SH-SY5Y (cell line): ENCODE measurements around the gene QRSL1.

Experiments used
- GATA2 ChIP-seq: IDR thresholded peaks from 2 replicates; pipeline ENCODE4 v1.6.1; 2011; ENCODE audit warnings: mild to moderate bottlenecking, low read depth, low read length
- GATA3 ChIP-seq: IDR thresholded peaks from 2 replicates; pipeline ENCODE4 v1.6.1; 2011; ENCODE audit warnings: low read depth, mild to moderate bottlenecking, low read length, moderate library complexity

The QRSL1 gene

GRCh38 chr6:106639812-106640211, 10.4 kb downstream of the QRSL1 start:
- no peak for TF ChIP-seq GATA3
- TF ChIP-seq GATA2, result no peak

- TF ChIP-seq GATA2 (no peak), GATA3 (no peak)
Observed at GRCh38 chr6:106642476-106642875, 13.1 kb downstream of the QRSL1 start.

GRCh38 chr6:106643061-106643460, 13.7 kb downstream of the QRSL1 start:
- no peak for TF ChIP-seq GATA3
- no peak for TF ChIP-seq GATA2

- TF ChIP-seq GATA3, result no peak
- no peak for TF ChIP-seq GATA2
Observed at GRCh38 chr6:106648651-106649308, 19.4 kb downstream of the QRSL1 start.

- TF ChIP-seq GATA2, result no peak
- TF ChIP-seq GATA3, result no peak
Observed at GRCh38 chr6:106658469-106658868, 29.1 kb downstream of the QRSL1 start.

GRCh38 chr6:106659859-106660258, 30.5 kb downstream of the QRSL1 start:
- no peak for TF ChIP-seq GATA2
- TF ChIP-seq GATA3, result no peak

- TF ChIP-seq GATA2 (no peak), GATA3 (no peak)
Observed at GRCh38 chr6:106662458-106662857, 33.1 kb downstream of the QRSL1 start.

GRCh38 chr6:106666282-106667021, 37.1 kb downstream of the QRSL1 start:
- TF ChIP-seq GATA2, result no peak
- TF ChIP-seq GATA3, result no peak

- TF ChIP-seq GATA2, result no peak
Observed at GRCh38 chr6:106667022-106667402, 37.6 kb downstream of the QRSL1 start.

GRCh38 chr6:106670236-106670635, 40.9 kb downstream of the QRSL1 start:
- no peak for TF ChIP-seq GATA3
- TF ChIP-seq GATA2, result no peak

GRCh38 chr6:106671651-106672050, 42.3 kb downstream of the QRSL1 start:
- TF ChIP-seq GATA3 (no peak), GATA2 (no peak)

- no peak for TF ChIP-seq GATA3
- TF ChIP-seq GATA2, result no peak
Observed at GRCh38 chr6:106674541-106675229, 45.3 kb downstream of the QRSL1 start.

GRCh38 chr6:106677282-106677681, 47.9 kb downstream of the QRSL1 start:
- TF ChIP-seq GATA3 (no peak), GATA2 (no peak)

GRCh38 chr6:106684011-106684410, 54.6 kb downstream of the QRSL1 start:
- TF ChIP-seq GATA3, result no peak
- no peak for TF ChIP-seq GATA2

GRCh38 chr6:106685833-106686232, 56.5 kb downstream of the QRSL1 start:
- TF ChIP-seq GATA2, result no peak
- TF ChIP-seq GATA3, result no peak
